Measurements from ENCODE around the gene BSPRY. TPM values are rescaled to one million over a fixed set of nuclear protein-coding genes. Genes with fewer than 3 reads are reported as not detected.

Gene BSPRY
- total RNA-seq, 1 experiment from 2014 or later, result 0.13 TPM

GRCh38 chr9:113398796-113399195, 49.5 kb downstream of the BSPRY start:
- Histone ChIP-seq H3K4me1 (ENCODE audit: control insufficient read depth, insufficient read depth, low read length) (no peaks in the 10 kb centered on the region), H3K27me3 (ENCODE audit: control insufficient read depth, insufficient read depth, low read length) (no peaks in the 10 kb centered on the region), H3K9me3 (ENCODE audit: control insufficient read depth, insufficient read depth, low read depth, low read length) (no peaks in the 10 kb centered on the region), H3K27ac (ENCODE audit: low read length) (no peak overlapping the region), H3K4me3 (ENCODE audit: low read depth in 2 of 2, low read length in 2 of 2) (no peak overlapping the region), H3K36me3 (ENCODE audit: control insufficient read depth, insufficient read depth, low read length) (no peaks in the 10 kb centered on the region; the same call in 1 of the 2 replicates)
- ATAC-seq (no peak), DNase-seq (ENCODE audit: low read depth, low spot score) (no peak)
- no peak for TF ChIP-seq TCF7L2 (IDR thresholded peaks at IDR 0.05; ENCODE audit: low read depth, low read length)
- no peak for TF ChIP-seq SIN3A (IDR thresholded peaks at IDR 0.05; ENCODE audit: borderline replicate concordance, insufficient read depth, low read depth, low read length)
- no peak for TF ChIP-seq REST (IDR thresholded peaks at IDR 0.05; ENCODE audit: insufficient read depth in 1 of 2, low read depth in 2 of 2, low read length in 1 of 2)
- no peak for TF ChIP-seq POLR2AphosphoS5 (IDR thresholded peaks at IDR 0.05; ENCODE audit: low read depth, low read length)
- TF ChIP-seq CTCF (IDR thresholded peaks at IDR 0.05), result no peak
- ChIA-PET POLR2A (no interaction called here), CTCF (no interaction called here)
- BruUV-seq (replicated peaks), result no TSS peak
- in situ Hi-C loops (cut with HindIII; ENCODE audit: low pct_unique_long_range_greater_than_20kb, low sequenced_read_pairs) (no loop called here), intact Hi-C loops (cut with micrococcal nuclease; ENCODE audit: unreplicated experiment) (no loop called here)

GRCh38 chr9:113399646-113400200, 50.4 kb downstream of the BSPRY start:
- ChIA-PET POLR2A (no interaction called here), CTCF (interaction anchor here (0.6 kb wide), 1 partner anchor 91 kb away, joined by 5 read pairs; no protein-coding TSS in a partner anchor)
- intact Hi-C loops (cut with micrococcal nuclease; ENCODE audit: unreplicated experiment), result no loop called here

More at GRCh38 chr9:113399646-113400200, 50.4 kb downstream of the BSPRY start:
- H3K36me3 ChIP-seq (ENCODE audit: control insufficient read depth, insufficient read depth, low read length), result no peaks in the 10 kb centered on the region; the same call in 1 of the 2 replicates
- TF ChIP-seq TCF7L2 (IDR thresholded peaks at IDR 0.05; ENCODE audit: low read depth, low read length) (no peak), CTCF (IDR thresholded peaks at IDR 0.05) (no peak), REST (IDR thresholded peaks at IDR 0.05; ENCODE audit: insufficient read depth in 1 of 2, low read depth in 2 of 2, low read length in 1 of 2) (no peak), SIN3A (IDR thresholded peaks at IDR 0.05; ENCODE audit: borderline replicate concordance, insufficient read depth, low read depth, low read length) (no peak)
- in situ Hi-C loops (cut with HindIII; ENCODE audit: low pct_unique_long_range_greater_than_20kb, low sequenced_read_pairs), result no loop called here
- no peaks in the 10 kb centered on the region for H3K4me1 ChIP-seq (ENCODE audit: control insufficient read depth, insufficient read depth, low read length)
- no peaks in the 10 kb centered on the region for H3K9me3 ChIP-seq (ENCODE audit: control insufficient read depth, insufficient read depth, low read depth, low read length)
- H3K27me3 ChIP-seq (ENCODE audit: control insufficient read depth, insufficient read depth, low read length), result no peaks in the 10 kb centered on the region
- no peak for ATAC-seq
- DNase-seq (ENCODE audit: low read depth, low spot score), result no peak
- no TSS peak for BruUV-seq (replicated peaks)
- H3K4me3 ChIP-seq (ENCODE audit: low read depth in 2 of 2, low read length in 2 of 2), result no peak overlapping the region
- H3K27ac ChIP-seq (ENCODE audit: low read length), result no peak overlapping the region
